Ishikawa (cell line): ENCODE results near the gene CDCP2.

Source experiments
- CEBPB ChIP-seq: IDR thresholded peaks from 2 replicates; pipeline ENCODE4 v1.6.1; 2012
- CREB1 ChIP-seq: IDR thresholded peaks from 2 replicates; pipeline ENCODE4 v1.6.1; 2012; ENCODE audit warnings: low read depth
- EGR1 ChIP-seq: IDR thresholded peaks from 2 replicates; pipeline ENCODE4 v1.6.1; 2012
- EP300 ChIP-seq: IDR thresholded peaks from 2 replicates; pipeline ENCODE4 v1.6.1; 2012; ENCODE audit warnings: borderline replicate concordance
- FOXM1 ChIP-seq: IDR thresholded peaks from 2 replicates; pipeline ENCODE4 v1.6.1; 2012; ENCODE audit warnings: low read depth, borderline replicate concordance
- MAX ChIP-seq: IDR thresholded peaks from 2 replicates; pipeline ENCODE4 v1.6.1; 2012
- NFIC ChIP-seq: IDR thresholded peaks from 2 replicates; pipeline ENCODE4 v1.6.1; 2012
- RAD21 ChIP-seq: IDR thresholded peaks from 2 replicates; pipeline ENCODE4 v1.6.1; 2012; ENCODE audit warnings: low read depth
- REST ChIP-seq: IDR thresholded peaks from 2 replicates; pipeline ENCODE4 v1.6.1; 2012; ENCODE audit warnings: low read depth, mild to moderate bottlenecking
- TAF1 ChIP-seq: IDR thresholded peaks from 2 replicates; pipeline ENCODE4 v1.6.1; 2012; ENCODE audit warnings: low read depth, mild to moderate bottlenecking
- TCF12 ChIP-seq: IDR thresholded peaks from 2 replicates; pipeline ENCODE4 v1.6.1; 2012; ENCODE audit warnings: low read depth
- TEAD4 ChIP-seq: IDR thresholded peaks from 2 replicates; pipeline ENCODE4 v1.6.1; 2012
- USF1 ChIP-seq: IDR thresholded peaks from 2 replicates; pipeline ENCODE4 v1.6.1; 2012
- YY1 ChIP-seq: IDR thresholded peaks from 2 replicates; pipeline ENCODE4 v1.6.1; 2012; ENCODE audit warnings: low read depth

GRCh38 chr1:54200519-54200997 is 47.8 kb upstream of the CDCP2 start:
- TF ChIP-seq RAD21, result no peak
- no peak for TF ChIP-seq EP300
- no peak for TF ChIP-seq TCF12
- TF ChIP-seq FOXM1, result no peak
- no peak for TF ChIP-seq MAX
- TF ChIP-seq TEAD4, result no peak
- no peak for TF ChIP-seq EGR1
- no peak for TF ChIP-seq REST
- TF ChIP-seq YY1, result no peak
- TF ChIP-seq CREB1, result no peak
- no peak for TF ChIP-seq USF1
- no peak for TF ChIP-seq TAF1
- TF ChIP-seq CEBPB, result no peak
- TF ChIP-seq NFIC, result no peak
